Hematopoietic multipotent progenitor cell treated with erythropoietin and hydrocortisone succinate and interleukin-3 and kit ligand, for 6 days (in vitro differentiated cells): ENCODE measurements around the gene URGCP.
"Not testable (repeated sequence)": the region's sequence is repeated elsewhere in the genome, so short reads cannot be mapped to it uniquely, and the experiment has no call there.

ENCODE experiments used
- DNase-seq: peaks from one replicate; pipeline ENCODE4 v3.0.0-alpha.2; 2015

Gene URGCP

GRCh38 chr7:43905956-43906330 lies 453 bp downstream of the URGCP start:
- DNase-seq, result peak; percentile 50

- DNase-seq, result no peak
These were observed 1.0 kb downstream of the URGCP start for GRCh38 chr7:43905209-43905946.

GRCh38 chr7:43904533-43905208 lies 1.7 kb downstream of the URGCP start:
- DNase-seq, result no peak

GRCh38 chr7:43902542-43903054 lies 3.8 kb downstream of the URGCP start:
- DNase-seq, result no peak

- not testable (repeated sequence) for DNase-seq
These were observed 7.8 kb downstream of the URGCP start for GRCh38 chr7:43898571-43898970.

- no peak for DNase-seq
These were observed 10.5 kb downstream of the URGCP start for GRCh38 chr7:43895847-43896415.

- DNase-seq, result no peak
These were observed 15.1 kb downstream of the URGCP start for GRCh38 chr7:43891069-43891955.

GRCh38 chr7:43890468-43890867 lies 15.9 kb downstream of the URGCP start:
- no peak for DNase-seq

- DNase-seq, result peak; percentile 67
These were observed 17.1 kb downstream of the URGCP start for GRCh38 chr7:43888993-43889945.

GRCh38 chr7:43884617-43885016 lies 21.8 kb downstream of the URGCP start:
- DNase-seq, result no peak

GRCh38 chr7:43884209-43884608 lies 22.2 kb downstream of the URGCP start:
- DNase-seq, result no peak

- DNase-seq, result no peak
These were observed 25.8 kb downstream of the URGCP start for GRCh38 chr7:43880596-43880995.

GRCh38 chr7:43879477-43879876 lies 26.9 kb downstream of the URGCP start:
- DNase-seq, result no peak

- DNase-seq, result no peak
These were observed 27.5 kb downstream of the URGCP start for GRCh38 chr7:43878867-43879266.

GRCh38 chr7:43877968-43878864 lies 28.2 kb downstream of the URGCP start:
- no peak for DNase-seq

GRCh38 chr7:43876976-43877745 lies 29.2 kb downstream of the URGCP start:
- no peak for DNase-seq

GRCh38 chr7:43876241-43876640 lies 30.2 kb downstream of the URGCP start:
- no peak for DNase-seq

GRCh38 chr7:43873300-43873699 lies 33.1 kb downstream of the URGCP start:
- peak; percentile 30 for DNase-seq

GRCh38 chr7:43872406-43873110 lies 33.8 kb downstream of the URGCP start:
- DNase-seq, result no peak
